IPS-NIHi7 (cell line): ENCODE data around the gene MRPL44.
"Not testable (repeated sequence)": the region's sequence is repeated elsewhere in the genome, so short reads cannot be mapped to it uniquely, and the experiment has no call there.

Experiments
- DNase-seq: peaks from one replicate; pipeline ENCODE4 v3.0.0; 2012; ENCODE audit warnings: mixed read lengths; ENCODE audit errors: extremely low spot score

MRPL44 gene

DNA sequence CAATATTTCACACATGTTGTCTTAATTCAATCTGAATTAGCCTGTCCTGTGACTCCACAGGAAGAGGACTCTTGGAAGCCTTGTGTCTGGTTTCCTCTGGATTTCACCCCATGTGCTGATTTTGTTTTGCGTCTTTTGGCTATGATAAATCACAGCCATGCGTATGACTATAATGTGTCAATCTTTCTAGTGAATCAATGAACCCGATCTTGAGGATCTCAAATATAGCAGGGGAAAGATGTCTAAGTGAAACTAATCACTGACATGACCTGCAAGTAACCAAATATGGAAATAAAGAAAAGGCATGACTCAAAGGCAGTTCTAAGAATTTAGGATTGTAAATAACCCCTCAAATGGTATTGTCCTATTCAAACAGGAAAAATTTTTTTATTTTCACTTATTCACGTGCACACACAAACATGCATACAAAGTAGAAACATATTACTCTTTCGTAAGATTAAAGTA is 20.4 kb upstream of the MRPL44 start:
- DNase-seq: no peak

DNA sequence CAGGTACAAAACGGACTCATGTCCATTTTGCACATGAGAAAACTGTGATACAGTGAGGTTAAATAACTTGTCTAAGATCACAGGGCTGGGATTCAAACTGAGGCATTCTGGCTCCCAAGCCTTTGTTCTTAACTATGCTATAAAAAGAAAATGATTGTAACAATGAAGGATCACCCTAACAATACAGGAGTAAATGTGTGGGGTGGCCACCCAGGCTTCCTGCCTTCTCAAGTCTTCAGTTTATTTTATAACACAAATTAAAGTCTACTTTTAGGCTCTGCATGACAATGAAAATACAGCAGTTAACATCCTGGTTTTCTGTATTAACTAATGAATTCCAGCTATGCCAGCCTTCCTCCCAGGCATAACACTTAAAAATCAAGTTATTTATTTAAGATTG is 19.7 kb upstream of the MRPL44 start:
- DNase-seq: no peak

DNA sequence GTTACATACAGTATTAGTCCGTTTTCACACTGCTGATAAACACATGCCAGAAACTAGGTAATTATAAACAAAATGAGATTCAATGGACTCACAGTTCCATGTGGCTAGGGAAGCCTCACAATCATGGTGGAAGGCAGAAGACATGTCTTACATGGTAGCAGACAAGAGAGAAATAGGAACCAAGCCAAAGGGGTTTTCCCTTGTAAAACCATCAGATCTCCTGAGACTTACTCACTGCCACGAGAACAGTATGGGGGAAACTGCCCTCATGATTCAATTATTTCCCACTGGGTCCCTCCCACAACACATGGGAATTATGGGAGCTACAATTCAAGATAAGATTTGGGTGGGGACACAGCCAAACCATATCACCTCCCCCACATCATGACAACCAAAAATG is 17.8 kb upstream of the MRPL44 start:
- not testable (repeated sequence) for DNase-seq

DNA sequence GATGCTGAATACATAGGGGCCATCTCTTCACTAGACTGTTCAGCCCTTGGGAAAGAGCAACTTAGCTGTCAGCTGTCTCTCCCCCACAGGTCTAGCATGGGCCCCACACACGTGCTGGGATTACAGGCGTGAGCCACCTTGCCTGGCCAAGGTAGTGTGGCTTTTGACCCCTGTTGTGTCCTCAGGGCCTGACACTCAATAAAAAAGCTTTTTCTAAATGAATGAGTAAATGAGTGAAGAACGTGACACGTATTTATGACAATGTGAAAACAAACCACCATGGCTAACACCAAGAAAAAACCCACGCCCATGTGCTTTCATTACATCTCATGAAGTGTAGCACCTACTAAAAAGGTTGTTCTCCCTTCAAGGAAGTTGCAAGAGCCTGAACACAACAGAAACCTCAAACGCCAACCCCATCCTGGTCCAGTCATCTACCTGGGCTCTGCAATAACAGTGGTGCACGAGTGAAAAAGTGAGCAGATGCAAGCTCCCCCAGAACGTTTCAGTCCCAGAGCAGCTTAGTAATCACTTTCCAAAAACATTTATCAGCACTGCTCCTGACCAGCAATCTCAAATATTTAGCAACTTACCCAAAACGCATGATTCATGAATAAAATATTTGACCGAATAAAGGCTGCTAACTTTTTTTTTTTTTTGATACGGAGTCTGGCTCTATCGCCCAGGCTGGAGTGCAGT is 15.5 kb upstream of the MRPL44 start:
- no peak for DNase-seq

DNA sequence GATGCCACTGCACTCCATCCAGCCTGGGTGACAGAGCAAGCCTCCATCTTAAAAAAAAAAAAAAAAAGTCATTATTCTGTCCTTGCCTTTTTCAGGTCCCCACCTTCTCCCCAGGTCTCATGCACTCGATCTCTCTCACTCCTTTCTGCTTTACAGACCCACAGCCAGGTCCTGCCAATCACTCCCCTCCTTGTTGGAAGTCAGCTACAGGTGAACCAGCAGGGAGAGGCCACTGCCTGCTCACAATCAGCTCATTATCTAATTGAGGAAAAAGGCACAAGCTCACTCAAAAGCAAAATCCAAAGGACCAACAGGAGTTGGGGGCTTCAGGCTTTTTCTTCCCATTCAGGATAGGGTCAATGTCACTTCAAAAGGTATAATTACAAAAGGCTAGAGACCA is 14.1 kb upstream of the MRPL44 start:
- DNase-seq: no peak

DNA sequence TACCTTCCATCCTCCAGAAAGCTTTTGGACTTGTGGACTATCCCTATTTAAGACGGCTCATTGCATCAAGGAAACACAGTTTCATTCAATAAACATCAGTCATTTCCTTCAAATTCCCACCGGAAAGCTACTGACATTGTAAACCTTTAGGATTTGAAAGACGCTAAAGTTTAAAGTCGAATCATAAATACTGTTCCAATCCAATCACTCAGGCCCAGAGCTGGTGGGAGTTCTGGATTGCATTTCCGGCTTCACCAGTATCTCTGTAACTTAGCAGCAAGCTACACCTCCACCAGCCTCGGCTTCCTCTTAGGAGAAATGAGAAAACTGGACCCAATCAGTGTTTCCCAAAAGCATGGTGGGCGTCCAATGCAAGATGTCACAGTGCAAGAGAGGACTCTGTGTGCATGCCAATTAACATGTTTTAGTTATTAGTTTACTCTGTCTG is 13.7 kb upstream of the MRPL44 start:
- DNase-seq: no peak

DNA sequence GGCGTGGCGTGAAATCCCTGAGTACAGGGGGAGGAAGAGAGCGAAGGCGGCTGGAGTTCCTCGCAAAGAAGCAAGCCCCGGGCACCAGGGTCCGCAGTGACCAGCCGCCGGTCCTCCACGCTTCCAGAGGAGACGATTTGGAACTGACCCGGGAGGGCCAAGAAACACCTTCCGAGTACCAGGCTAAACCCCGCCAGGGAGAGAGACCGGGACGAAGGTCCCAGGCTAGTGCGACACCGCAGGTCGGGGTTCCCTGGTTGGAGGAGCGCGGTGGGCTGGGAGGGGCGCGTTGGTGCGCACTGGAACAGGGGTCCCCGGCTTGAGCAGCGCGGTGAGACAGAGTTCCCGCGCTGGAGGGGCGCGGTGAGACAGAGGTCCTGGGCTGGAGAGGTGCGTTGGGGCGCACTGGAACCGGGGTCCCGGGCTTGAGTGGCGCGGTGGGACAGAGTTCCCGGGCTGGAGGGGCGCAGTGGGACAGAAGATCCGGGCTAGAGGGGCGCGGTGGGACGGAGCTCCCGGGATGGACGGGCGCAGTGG is 13.0 kb upstream of the MRPL44 start:
- DNase-seq: peak; percentile 53

DNA sequence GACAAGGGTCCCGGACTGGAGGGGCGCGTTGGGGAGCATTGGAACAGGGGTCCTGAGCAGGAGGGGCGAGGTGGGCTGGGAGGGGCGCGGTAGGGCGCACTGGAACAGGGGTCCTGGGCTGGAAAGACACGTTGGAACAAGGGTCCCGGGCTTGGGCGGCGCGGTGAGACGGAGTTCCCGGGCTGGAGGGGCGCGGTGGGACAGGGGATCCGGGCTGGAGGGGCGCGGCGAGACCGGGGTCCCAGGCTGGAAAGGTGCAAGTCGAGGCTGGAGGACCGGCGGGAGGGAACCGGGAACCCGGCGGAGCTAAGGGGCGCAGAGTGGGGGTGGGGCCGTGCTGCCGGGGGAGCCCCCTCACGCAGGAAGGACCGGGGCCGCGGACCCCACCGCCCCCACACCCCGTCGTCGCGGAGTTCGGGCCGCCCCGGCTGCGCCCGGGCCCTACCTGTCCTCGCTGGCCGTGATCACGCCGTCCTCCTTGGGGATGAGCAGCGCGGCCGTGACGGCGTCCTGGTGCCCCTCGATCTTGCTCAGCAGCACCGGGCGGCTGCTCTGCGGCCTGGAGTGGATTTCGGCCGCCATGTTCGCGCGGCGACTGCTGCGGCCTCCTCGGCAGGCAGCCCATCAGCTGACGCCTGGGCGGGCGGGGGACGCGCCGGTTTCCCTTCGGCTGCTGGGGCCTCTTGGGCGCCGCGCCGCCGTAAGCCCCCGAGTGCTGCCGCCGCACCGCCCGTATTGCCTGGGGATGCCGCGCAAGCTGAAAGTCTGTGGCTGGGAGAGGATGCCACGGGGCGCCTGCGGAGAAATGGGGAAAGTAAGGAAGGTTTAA is 12.3 kb upstream of the MRPL44 start, which contains the start of gene WDFY1:
Gene WDFY1, minus strand, starts transcription at position 633 of the 829 bp plus-strand sequence. Its CDS starts 51 bp downstream, at position 582.
- DNase-seq: peak; percentile 96

DNA sequence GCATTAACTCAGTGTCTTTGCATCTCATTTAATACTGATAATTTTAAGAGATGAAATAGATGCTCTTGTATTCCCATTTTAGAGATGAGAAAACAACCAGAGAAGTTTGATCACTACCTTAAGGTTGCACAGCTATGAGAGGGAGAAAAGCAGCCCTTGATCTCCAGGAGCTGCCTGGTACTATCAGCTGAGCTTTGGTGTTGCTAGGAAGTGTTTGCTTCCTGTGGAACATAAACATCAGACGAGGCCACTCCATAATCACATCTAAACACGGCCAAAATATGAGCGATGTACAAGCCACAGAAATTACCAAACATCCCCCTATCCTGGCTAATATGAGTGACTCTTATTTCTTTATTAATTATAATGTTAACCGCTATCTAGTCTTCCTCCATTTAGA is 11.5 kb upstream of the MRPL44 start:
- DNase-seq: no peak

DNA sequence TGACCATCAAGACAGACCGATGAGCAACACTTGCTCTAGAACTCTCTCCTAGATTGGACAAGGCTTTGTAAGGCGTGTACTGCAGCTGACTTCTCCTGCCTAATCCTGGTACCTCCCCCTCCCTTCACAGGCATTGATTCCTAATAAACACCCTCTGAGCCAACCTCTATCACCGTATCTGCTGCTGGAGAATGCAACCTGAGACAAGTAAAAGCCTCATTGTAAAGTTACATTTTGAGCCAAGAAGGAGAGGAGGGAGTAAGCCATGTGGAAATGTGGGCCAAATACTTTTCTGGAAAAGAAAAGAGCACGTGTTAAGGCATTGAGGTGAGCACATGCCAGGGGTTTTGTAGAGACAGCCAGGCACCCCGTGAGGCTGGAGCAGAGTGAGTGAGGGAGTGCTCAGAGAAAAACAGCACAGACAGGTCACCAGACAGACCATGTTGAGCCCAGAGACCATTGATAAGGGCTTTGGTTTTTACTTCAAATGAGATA is 9.5 kb upstream of the MRPL44 start:
- DNase-seq: no peak

DNA sequence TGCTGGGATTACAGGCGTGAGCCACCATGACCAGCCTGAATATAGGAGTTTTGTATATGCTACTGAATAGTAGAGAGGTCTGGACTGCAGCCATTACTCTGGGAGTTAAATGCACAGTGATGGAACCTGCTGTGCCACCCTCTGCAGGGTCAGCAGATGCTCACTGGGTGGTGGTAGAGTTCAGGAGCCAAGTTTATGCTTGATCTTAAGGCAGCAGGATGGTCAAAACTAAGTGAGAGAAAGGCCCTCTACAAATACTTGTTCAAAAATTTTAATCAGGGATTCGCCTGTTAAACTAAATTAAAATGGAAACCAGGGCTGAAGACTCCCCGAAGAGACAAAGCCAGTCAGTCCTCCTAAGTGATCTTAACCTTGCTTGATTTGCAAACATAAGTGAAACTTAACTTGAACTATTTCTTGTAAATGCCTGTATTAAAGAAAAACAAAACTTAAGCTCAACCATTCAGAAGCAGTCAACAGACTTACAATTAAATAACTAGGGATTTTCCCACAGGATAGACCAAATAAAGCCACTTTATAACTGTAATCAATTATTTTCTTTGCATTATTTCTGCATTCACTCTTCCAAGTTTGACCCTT is 7.9 kb upstream of the MRPL44 start:
- no peak for DNase-seq

DNA sequence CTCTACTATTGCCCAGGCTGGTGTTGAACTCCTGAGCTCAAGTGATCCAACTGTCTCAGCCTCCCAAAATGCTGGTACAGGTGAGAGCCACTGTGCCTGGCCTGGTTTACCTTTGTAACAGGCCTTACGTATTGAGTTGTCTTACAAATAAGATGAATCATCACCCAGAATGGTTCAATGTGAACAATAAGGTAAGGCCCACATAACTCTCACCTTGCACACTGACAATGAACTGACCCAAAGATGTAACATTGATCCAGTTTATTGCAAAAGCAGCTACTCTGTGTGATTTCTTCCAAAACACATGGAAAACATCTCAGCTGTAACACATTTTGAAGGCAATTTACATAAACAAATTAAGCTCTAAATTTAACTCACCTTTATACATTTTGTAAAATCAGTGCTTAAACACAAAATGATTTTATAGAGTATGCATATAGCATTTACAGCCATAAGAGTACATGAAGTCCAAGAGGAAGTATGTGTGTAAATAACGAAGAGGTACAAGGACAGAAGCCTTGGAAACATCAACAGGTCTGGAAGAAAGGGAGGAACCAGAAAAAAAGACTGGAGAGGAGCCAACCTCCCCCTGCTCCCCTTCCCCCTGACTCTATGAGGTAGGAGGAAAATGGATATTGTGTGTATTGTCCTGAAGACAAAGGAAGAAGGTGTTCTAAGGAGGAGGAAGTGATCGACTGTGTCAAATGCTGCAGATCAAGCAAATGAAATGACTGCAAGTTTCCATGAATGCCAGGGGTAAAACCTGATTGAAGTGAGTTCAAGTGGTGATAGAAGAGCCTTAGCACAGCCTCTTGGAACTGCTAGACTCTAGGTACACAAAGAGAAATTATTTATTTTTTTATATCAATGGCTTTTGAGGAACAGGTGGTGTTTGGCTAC is 6.6 kb upstream of the MRPL44 start:
- no peak for DNase-seq

DNA sequence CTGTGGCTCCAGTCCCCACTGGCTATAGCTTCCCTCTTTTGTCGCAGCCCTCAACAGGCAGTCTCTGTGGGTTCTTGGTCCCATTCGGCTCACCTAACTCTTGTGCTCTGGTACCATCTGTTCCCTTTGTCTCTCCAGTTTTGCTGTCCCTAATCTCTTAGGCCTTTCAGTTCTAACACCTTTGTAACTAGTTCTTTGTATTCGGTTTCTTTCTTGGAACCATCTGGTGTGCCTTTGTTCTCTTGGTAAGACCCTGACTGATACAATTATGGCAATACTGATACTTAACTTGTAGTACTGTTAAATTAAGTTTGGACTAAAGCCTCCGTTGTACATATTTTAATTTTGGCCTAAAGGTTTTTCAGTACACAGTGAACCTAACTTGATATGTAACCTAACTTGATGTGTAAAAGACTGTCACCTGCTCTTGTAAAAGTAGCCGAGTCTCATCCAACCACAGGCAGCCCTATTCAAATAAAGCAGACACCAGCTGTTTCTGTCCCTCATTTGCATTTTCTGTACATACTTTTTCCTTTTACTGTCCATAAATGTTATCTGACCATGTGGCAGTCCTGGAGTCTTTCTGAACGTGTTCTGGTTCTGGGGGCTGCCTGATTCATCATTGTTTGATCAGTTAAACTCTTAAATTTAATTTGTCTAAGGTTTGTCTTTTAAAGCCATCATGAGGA is 4.8 kb upstream of the MRPL44 start:
- no peak for DNase-seq

DNA sequence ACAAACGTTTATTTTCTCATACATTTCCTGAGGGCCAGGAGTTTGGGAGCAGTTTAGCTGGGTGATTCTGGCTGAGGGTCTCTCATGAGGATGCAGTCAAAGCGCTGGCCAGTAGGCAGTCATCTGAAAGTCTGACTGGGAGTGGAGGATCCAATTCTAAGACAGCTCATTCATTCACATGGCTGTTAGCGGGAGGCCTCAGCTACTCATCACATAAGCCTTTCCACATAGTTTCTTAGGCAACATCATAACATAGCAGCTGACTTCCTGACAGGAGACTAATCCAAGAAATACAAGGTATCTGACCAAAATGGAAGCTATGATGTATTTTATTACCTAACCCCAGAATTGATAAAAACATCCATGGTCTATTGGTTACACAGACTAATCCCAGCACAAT is 2.9 kb upstream of the MRPL44 start:
- DNase-seq: no peak

DNA sequence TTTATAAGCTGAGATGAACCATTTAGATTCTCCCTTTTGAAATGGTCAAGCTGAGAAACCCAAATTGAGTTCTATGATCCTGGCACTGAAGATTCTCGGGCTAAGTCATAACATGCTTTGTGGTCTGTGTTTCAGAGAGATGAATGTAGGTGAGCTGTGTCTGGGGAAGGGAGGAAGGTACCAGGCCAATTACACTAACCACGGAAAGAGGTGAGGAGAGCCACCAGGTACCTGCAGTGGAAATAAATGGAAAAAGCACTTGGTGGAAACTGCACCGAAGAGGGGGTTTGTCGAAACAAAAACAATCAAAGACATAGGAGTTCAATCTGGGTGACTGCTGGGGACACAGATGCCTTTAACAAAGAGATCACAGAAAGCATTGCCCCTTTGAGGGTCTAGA is 963 bp upstream of the MRPL44 start:
- DNase-seq: no peak

DNA sequence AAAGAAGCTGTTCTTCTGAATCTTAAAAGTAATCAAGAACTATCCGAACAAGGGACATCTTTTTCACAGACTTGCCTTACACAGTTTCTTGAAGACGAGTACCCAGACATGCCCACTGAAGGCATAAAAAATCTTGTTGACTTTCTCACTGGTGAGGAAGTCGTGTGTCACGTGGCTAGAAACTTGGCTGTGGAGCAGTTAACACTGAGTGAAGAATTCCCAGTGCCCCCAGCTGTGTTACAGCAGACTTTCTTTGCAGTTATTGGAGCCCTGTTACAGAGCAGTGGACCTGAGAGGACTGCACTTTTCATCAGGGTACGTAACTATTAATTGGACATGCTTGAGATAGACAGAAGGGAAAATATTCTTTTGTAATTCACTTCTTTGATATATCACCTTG is 2.4 kb downstream of the MRPL44 start:
- DNase-seq: no peak

DNA sequence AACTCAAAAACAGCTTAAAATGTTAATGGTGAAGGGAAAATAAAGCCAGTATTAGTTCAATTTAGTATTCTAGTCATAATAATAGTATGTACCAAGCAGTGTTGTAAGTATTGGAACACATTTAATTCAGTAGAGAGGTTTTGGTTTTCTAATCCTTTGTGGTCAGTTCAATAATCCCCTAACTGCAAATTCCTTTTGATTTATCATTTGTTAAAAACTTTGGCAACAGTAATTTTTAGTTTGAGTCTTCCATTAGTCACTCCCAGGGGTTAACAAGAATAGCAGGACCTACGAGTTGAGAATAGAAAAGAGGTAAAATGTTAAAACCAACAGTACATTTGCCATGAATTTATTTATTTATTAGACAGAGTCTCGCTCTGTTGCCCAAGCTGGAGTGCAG is 10.7 kb downstream of the MRPL44 start:
- DNase-seq: no peak

DNA sequence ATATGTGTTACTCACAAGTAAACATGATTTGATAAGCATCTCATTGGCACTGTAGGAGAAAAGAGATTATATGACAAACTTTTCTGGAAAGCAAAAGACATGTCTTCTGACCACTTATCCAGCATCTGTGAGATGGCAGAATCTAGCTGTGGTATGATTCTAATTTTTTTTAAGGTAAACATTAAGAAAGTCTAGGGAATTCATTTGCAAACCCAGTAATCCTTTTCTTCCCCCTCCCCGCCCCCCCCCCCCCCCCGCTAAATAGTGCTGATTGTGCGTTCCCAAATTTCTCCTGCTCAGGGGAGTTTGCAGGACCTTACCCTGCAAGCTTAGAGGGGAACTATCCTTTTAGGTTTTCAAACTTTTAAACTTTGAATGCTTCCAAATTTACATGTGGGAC is 12.1 kb downstream of the MRPL44 start:
- DNase-seq: no peak

DNA sequence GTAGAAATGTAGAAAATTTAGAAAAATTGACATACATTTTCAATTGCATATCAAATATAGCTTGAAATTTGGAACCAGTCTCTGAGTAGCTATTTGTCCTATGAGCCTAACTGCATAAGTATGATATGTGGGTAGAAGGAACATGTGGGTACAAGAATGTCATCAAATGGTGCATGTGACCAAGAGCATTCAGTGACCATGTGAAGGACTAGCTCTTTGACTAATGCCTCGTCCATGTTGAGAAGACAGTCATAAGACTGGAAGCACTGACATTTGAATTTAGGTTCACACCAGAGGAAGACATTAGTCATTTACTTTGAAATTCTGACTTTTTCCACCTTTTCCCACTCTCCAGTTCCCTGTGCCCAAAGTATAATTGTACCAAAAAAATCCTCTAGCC is 12.6 kb downstream of the MRPL44 start:
- DNase-seq: no peak

DNA sequence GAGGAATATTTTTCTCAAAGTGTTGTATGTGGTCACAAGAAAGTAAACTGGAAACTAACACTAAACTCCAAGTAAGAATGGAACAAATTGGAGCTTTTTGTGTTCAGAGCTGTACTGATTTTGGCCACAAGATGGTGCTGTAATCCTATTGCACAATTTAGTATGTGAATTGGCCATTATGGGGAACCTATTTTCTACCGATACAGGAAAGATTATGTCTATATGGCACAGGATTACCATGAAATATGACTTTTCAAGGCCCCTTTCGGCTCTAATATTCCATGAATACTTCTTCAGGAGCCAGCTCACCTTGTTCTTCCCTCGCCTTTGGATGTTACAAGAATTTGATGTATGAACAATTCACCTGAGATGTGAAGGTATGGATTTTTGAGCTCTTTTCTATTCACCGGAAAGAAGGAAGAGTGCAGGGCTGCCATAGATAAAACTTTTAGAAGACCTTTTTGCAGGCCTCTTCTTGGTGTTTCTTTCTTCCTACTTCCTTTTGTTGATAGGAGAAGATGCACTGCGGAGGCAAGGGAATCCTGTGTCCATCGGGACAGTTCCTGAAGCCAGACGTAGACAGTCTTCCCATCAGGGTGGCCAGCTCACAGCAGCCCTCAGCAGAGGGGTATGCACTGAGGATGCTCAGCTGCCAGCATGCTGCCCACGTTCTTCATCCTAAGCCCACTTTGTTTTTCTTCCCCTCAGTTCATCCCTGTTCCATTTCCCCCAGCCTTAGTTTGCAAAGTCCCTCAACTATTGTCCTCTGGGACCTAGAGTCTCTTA is 13.3 kb downstream of the MRPL44 start:
- DNase-seq: no peak
